Bronchial epithelial cell (primary cell): ENCODE data around the gene PTPRD. TPM values are rescaled to one million over a fixed set of nuclear protein-coding genes. Genes with fewer than 3 reads are reported as not detected.
A peak's percentile ranks its signal among the peaks of the same experiment; 100 is the strongest.

Experiments used
- DNase-seq: peaks from one replicate; pipeline ENCODE4 v3.0.0-alpha.2; 2010; ENCODE audit warnings: low read depth
- FAIRE-seq: peaks from 2 replicates; lab custom pipeline; 2011; peaks lifted over from hg19 to GRCh38; lab: Jason Lieb, UNC
- H3K27me3 ChIP-seq: 2 replicates; pipeline ENCODE4 v1.5.1; 2011; ENCODE audit warnings: low read length; ENCODE audit not compliant: control insufficient read depth, insufficient read depth
- H3K36me3 ChIP-seq: 2 replicates; pipeline ENCODE4 v1.5.1; 2011; ENCODE audit warnings: low read length; ENCODE audit not compliant: control insufficient read depth, insufficient read depth
- H3K4me3 ChIP-seq: 2 replicates; pipeline ENCODE4 v1.5.1; 2011; ENCODE audit warnings: mild to moderate bottlenecking, low read depth, low read length, control low read depth
- CTCF ChIP-seq: IDR thresholded peaks from 2 replicates; pipeline ENCODE4 v1.5.1; 2011; ENCODE audit warnings: mild to moderate bottlenecking, moderate library complexity, low read length, control low read depth, inconsistent platforms; ENCODE audit not compliant: insufficient read depth, severe bottlenecking
- total RNA-seq: library from RNA; depleted of rRNA; stranded (reverse); fragments of >200 nt; gene quantifications from 2 replicates; pipeline ENCODE4 v1.2.1, GENCODE V29; 2014

PTPRD gene
- total RNA-seq, 1 donor from 2014 or later = 2.9 TPM

- Histone ChIP-seq H3K4me3 (no peak overlapping the region), H3K27me3 (no peaks in the 10 kb centered on the region), H3K36me3 (no peaks in the 10 kb centered on the region)
- no peak for DNase-seq
- FAIRE-seq = no peak
- TF ChIP-seq CTCF = no peak
Observed at GRCh38 chr9:9592104-9592503, 1020.7 kb downstream of the PTPRD start.

GRCh38 chr9:9585920-9586319 lies 1026.9 kb downstream of the PTPRD start:
- peak; percentile 18 for FAIRE-seq
- no peak overlapping the region for H3K4me3 ChIP-seq

GRCh38 chr9:9574080-9574479 lies 1038.7 kb downstream of the PTPRD start:
- no peak for TF ChIP-seq CTCF
- no peaks in the 10 kb centered on the region for H3K36me3 ChIP-seq
- FAIRE-seq (no peak), DNase-seq (no peak)
- no peak overlapping the region for H3K4me3 ChIP-seq
- H3K27me3 ChIP-seq = no peaks in the 10 kb centered on the region

More at GRCh38 chr9:9585920-9586319, 1026.9 kb downstream of the PTPRD start:
- no peaks in the 10 kb centered on the region for H3K27me3 ChIP-seq
- DNase-seq = no peak
- no peak for TF ChIP-seq CTCF
- no peaks in the 10 kb centered on the region for H3K36me3 ChIP-seq

- no peak overlapping the region for H3K4me3 ChIP-seq
- DNase-seq (no peak), FAIRE-seq (no peak)
- H3K27me3 ChIP-seq = no peaks in the 10 kb centered on the region
- TF ChIP-seq CTCF = no peak
- H3K36me3 ChIP-seq = no peaks in the 10 kb centered on the region
Observed at GRCh38 chr9:9565700-9566099, 1047.1 kb downstream of the PTPRD start.

- Histone ChIP-seq H3K36me3 (no peaks in the 10 kb centered on the region), H3K27me3 (no peaks in the 10 kb centered on the region), H3K4me3 (no peak overlapping the region)
- TF ChIP-seq CTCF = no peak
- FAIRE-seq (no peak), DNase-seq (peak; percentile 8)
Observed at GRCh38 chr9:9563817-9564216, 1049.0 kb downstream of the PTPRD start.

GRCh38 chr9:9560382-9561035 lies 1052.3 kb downstream of the PTPRD start:
- Histone ChIP-seq H3K27me3 (no peaks in the 10 kb centered on the region), H3K36me3 (no peaks in the 10 kb centered on the region), H3K4me3 (no peak overlapping the region)
- FAIRE-seq = no peak
- no peak for TF ChIP-seq CTCF
- DNase-seq = no peak
